Gastroesophageal sphincter (tissue), 4 donors: ENCODE measurements around the gene OAS2. TPM values are rescaled to one million over a fixed set of nuclear protein-coding genes. Genes with fewer than 3 reads are reported as not detected.
A peak's percentile ranks its signal among the peaks of the same experiment; 100 is the strongest.

Experiments
- ATAC-seq: fragments of 150-250 bp; one replicate; pipeline ENCODE4 v1.9.1; 2016; ENCODE audit warnings: mild to moderate bottlenecking, moderate library complexity
- H3K27ac ChIP-seq, 4 donors: fragments of 200-600 bp; sonication (generic) in 3 of 4; 1 replicate in 3 of 4; 2 replicates in 1 of 4; pipeline ENCODE4 v1.5.1; 2016 to 2019
- H3K27me3 ChIP-seq: fragments of 200-600 bp; sonication (generic); one replicate; pipeline ENCODE4 v1.5.1; 2019
- H3K36me3 ChIP-seq, 2 donors: fragments of 200-600 bp; sonication (generic); one replicate each; pipeline ENCODE4 v1.5.1; 2019; ENCODE audit warnings: control low read depth in 1 of 2
- H3K4me1 ChIP-seq, 3 donors: fragments of 200-600 bp; sonication (generic); 1 replicate in 2 of 3; 2 replicates in 1 of 3; pipeline ENCODE4 v1.5.1; 2016 to 2019; ENCODE audit warnings: control low read depth in 2 of 3
- H3K4me3 ChIP-seq, 2 donors: fragments of 200-600 bp; sonication (generic); one replicate each; pipeline ENCODE4 v1.5.1; 2019; ENCODE audit warnings: mild to moderate bottlenecking in 1 of 2, moderate library complexity in 1 of 2
- H3K9me3 ChIP-seq, 3 donors: fragments of 200-600 bp; sonication (generic); one replicate each; pipeline ENCODE4 v1.5.1; 2017 to 2019; ENCODE audit warnings: control low read depth in 2 of 3
- EP300 ChIP-seq: sonication (generic); formaldehyde crosslinking; IDR thresholded peaks from one replicate; pipeline ENCODE4 v1.6.1; 2017; ENCODE audit warnings: antibody characterized with exemption, mild to moderate bottlenecking
- POLR2A ChIP-seq, 2 donors: fragments of 450-650 bp; IDR thresholded peaks; one replicate each; pipeline ENCODE4 v1.6.1; 2017; ENCODE audit warnings: antibody characterized with exemption in 2 of 2, mild to moderate bottlenecking in 2 of 2, moderate library complexity in 1 of 2
- POLR2AphosphoS5 ChIP-seq: sonication (generic); formaldehyde crosslinking; IDR thresholded peaks from one replicate; pipeline ENCODE4 v1.6.1; 2017; ENCODE audit warnings: antibody characterized with exemption
- WGBS, 2 donors: methylation state at CpG; one replicate each; pipeline ENCODE4 v1.1.5; 2018; ENCODE audit warnings: low coverage in 1 of 2; 5-methylcytosine and 5-hydroxymethylcytosine counted together
- total RNA-seq, 4 donors: library from RNA; depleted of rRNA; stranded (reverse); fragments of >200 nt; gene quantifications; one replicate each; pipeline ENCODE4 v1.1.0, GENCODE V29; 2016
- TF ChIP-seq, protein P1 (sequence below), 4 experiments: fragments of 200-600 bp in 2 of 4; fragments of 450-650 bp in 2 of 4; sonication (generic) in 1 of 4; IDR thresholded peaks; one replicate each; pipeline ENCODE4 v1.5.1; 2017 to 2019; ENCODE audit warnings: antibody characterized with exemption in 4 of 4, mild to moderate bottlenecking in 2 of 4, moderate library complexity in 2 of 4

OAS2 gene
- total RNA-seq, 4 donors from 2014 or later: 6.5 to 10.0 (median 7.5) TPM

DNA sequence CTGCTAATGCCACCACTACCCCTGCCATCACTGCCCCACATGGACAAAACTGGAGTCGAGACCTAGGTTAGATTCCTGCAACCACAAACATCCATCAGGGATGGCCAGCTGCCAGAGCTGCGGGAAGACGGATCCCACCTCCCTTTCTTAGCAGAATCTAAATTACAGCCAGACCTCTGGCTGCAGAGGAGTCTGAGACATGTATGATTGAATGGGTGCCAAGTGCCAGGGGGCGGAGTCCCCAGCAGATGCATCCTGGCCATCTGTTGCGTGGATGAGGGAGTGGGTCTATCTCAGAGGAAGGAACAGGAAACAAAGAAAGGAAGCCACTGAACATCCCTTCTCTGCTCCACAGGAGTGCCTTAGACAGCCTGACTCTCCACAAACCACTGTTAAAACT, 7.1 kb upstream of the OAS2 start:
- Histone ChIP-seq H3K4me3 (no peak overlapping the region), H3K36me3 (peaks cover 0 to 47% of the 10 kb centered on the region in 2 donors), H3K4me1 (no peaks in the 10 kb centered on the region), H3K9me3 (no peaks in the 10 kb centered on the region), H3K27ac (no peak overlapping the region), H3K27me3 (no peaks in the 10 kb centered on the region)
- no peak for TF ChIP-seq EP300
- no peak for TF ChIP-seq POLR2A (IDR thresholded peaks at IDR 0.05)
- TF ChIP-seq, protein P1, sequence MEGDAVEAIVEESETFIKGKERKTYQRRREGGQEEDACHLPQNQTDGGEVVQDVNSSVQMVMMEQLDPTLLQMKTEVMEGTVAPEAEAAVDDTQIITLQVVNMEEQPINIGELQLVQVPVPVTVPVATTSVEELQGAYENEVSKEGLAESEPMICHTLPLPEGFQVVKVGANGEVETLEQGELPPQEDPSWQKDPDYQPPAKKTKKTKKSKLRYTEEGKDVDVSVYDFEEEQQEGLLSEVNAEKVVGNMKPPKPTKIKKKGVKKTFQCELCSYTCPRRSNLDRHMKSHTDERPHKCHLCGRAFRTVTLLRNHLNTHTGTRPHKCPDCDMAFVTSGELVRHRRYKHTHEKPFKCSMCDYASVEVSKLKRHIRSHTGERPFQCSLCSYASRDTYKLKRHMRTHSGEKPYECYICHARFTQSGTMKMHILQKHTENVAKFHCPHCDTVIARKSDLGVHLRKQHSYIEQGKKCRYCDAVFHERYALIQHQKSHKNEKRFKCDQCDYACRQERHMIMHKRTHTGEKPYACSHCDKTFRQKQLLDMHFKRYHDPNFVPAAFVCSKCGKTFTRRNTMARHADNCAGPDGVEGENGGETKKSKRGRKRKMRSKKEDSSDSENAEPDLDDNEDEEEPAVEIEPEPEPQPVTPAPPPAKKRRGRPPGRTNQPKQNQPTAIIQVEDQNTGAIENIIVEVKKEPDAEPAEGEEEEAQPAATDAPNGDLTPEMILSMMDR (IDR thresholded peaks at IDR 0.05): no peak
- TF ChIP-seq POLR2AphosphoS5: no peak
- ATAC-seq: no peak
- 60% methylated on average over 2 of the region's 5 CpGs; no CpG with 5 or more reads in 1 of the 2 donors for WGBS, 2 donors

DNA sequence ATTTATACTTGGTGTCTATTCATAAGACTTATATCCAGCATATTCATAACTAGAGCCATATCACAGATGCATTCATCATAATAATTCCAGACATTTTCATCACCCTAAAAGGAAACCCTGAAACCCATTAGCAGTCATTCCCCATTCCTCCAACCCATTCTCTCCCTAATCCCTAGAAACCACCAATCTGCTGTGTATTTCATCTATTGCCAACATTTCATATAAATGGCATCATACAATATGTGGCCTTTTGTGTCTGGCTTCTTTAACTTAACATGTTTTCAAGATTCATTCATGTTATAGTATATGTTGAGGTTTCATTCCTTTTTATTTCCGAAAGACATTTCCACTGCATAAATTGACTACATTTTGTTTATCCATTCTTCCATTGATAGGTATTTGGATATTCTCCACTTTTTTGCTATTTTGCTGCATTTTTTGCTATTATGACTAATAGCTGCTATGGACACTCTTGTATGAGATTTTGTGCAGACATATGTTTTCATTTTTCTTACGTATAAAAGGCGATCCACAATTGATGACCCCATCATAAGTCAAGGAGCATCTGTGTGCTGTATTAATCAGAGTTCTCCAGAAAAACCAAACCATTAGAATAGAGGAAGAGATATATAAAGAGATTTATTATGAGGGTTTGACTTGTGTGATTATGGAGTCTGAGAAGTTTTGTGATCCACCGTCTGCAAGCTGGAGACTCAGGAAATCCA, 5.1 kb upstream of the OAS2 start:
- TF ChIP-seq POLR2AphosphoS5 (no peak), EP300 (no peak), POLR2A (IDR thresholded peaks at IDR 0.05) (no peak)
- TF ChIP-seq, protein P1 (IDR thresholded peaks at IDR 0.05): no peak
- H3K9me3 ChIP-seq: no peaks in the 10 kb centered on the region
- H3K27ac ChIP-seq: no peak overlapping the region
- WGBS, 2 donors: 50 to 69% methylated on average over 1 to 4 of the region's 4 CpGs
- no peak overlapping the region for H3K4me3 ChIP-seq
- ATAC-seq: no peak
- no peaks in the 10 kb centered on the region for H3K27me3 ChIP-seq
- peaks cover 0 to 28% of the 10 kb centered on the region in 2 donors for H3K36me3 ChIP-seq
- H3K4me1 ChIP-seq: peaks cover 0 to 11% (median 0%) of the 10 kb centered on the region in 3 donors

DNA sequence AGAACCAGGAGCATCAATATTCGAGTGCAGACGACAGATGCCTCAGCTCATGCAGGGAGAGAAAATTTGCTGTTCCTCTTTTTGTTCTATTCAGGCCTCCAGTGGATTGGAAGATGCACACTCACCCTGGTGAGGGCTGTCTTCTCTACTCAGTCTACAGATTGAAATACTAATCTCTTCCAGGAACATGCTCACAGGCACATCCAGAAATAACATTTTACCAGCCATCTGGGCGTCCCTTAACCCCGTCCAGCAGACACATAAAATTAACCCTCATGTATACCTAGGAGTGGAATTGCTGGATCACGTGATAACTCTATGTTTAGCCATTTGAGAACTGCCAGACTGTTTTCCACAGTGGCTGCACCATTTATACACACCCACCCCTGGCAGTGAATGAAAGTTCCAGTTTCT, 4.5 kb upstream of the OAS2 start:
- Histone ChIP-seq H3K36me3 (peaks cover 0 to 21% of the 10 kb centered on the region in 2 donors), H3K4me1 (peaks cover 0 to 16% (median 0%) of the 10 kb centered on the region in 3 donors), H3K27me3 (no peaks in the 10 kb centered on the region), H3K9me3 (no peaks in the 10 kb centered on the region), H3K4me3 (no peak overlapping the region), H3K27ac (no peak overlapping the region)
- no peak for TF ChIP-seq EP300
- TF ChIP-seq, protein P1 (IDR thresholded peaks at IDR 0.05): no peak
- TF ChIP-seq POLR2A (IDR thresholded peaks at IDR 0.05): no peak
- no peak for TF ChIP-seq POLR2AphosphoS5
- 14 to 21% methylated on average over 5 of the region's 5 CpGs for WGBS, 2 donors
- ATAC-seq: no peak

DNA sequence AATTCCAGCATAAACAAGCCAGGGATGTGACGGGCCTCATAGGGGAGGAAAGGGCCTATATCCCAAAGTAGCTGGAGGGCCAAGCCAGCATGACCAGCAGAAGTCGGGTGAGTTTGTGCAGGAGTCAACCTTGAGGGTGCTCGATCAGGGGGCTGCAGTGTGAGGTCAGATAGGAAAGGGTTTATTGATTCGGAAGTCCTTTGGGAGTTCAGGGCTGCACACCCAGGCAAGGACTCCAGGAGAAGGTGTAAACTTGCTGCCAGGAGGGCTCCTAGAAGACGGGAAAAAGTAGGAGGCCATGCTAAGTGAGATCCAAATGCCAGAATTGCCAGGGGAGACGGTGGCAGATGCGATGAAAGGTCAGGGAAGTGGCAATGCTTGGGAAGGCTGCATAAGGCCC, 3.4 kb upstream of the OAS2 start:
- TF ChIP-seq, protein P1 (IDR thresholded peaks at IDR 0.05): no peak
- TF ChIP-seq EP300: no peak
- no peak for TF ChIP-seq POLR2A (IDR thresholded peaks at IDR 0.05)
- no peak for TF ChIP-seq POLR2AphosphoS5
- peaks cover 0 to 11% of the 10 kb centered on the region in 2 donors for H3K36me3 ChIP-seq
- peaks cover 0 to 27% (median 2%) of the 10 kb centered on the region in 3 donors for H3K4me1 ChIP-seq
- no peak for ATAC-seq
- 88 to 90% methylated on average over 4 of the region's 7 CpGs for WGBS, 2 donors
- H3K9me3 ChIP-seq: no peaks in the 10 kb centered on the region
- no peak overlapping the region for H3K4me3 ChIP-seq
- H3K27me3 ChIP-seq: no peaks in the 10 kb centered on the region
- H3K27ac ChIP-seq: no peak overlapping the region

DNA sequence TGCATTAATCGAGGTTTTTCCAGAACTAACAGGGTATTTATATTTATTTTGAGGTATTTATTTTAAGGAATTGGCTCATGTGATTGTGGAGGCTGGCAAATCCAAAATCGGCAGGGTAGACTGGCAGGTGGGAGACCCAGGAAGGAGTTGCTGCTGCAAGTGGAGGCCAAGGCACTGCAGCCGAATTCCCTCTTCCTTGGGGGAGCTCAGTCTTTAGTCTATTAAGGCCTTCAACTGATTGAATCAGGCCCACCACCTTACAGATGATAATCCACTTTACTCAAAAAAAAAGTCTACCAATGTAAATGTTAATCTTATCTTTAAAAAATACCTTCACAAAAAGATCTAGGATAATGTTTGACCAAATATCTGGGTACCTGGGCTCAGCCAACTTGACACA, 1.2 kb upstream of the OAS2 start:
- 68 to 70% methylated on average over 3 of the region's 3 CpGs for WGBS, 2 donors
- H3K4me3 ChIP-seq: no peak overlapping the region
- peak overlapping the region in 1 of 4 donors; percentile 83 for H3K27ac ChIP-seq
- H3K4me1 ChIP-seq: peaks cover 0 to 30% (median 2%) of the 10 kb centered on the region in 3 donors
- H3K36me3 ChIP-seq: no peaks in the 10 kb centered on the region
- H3K27me3 ChIP-seq: no peaks in the 10 kb centered on the region
- TF ChIP-seq EP300: no peak
- no peak for TF ChIP-seq POLR2AphosphoS5
- no peak for TF ChIP-seq POLR2A (IDR thresholded peaks at IDR 0.05)
- ATAC-seq: no peak
- H3K9me3 ChIP-seq: peaks cover 0 to 6% (median 0%) of the 10 kb centered on the region in 3 donors
